ENCODE measurements around the gene CSRP1.
"Not testable (repeated sequence)": the region's sequence is repeated elsewhere in the genome, so short reads cannot be mapped to it uniquely, and the experiment has no call there.

The CSRP1 gene

GRCh38 chr1:201498621-201499020 lies 8.3 kb downstream of the CSRP1 start:
- Histone ChIP-seq H3K4me1 (ENCODE audit: control insufficient read depth, insufficient read depth, low read length) (peaks cover 13% of the 10 kb centered on the region), H3K36me3 (ENCODE audit: control insufficient read depth, insufficient read depth, low read length) (no peaks in the 10 kb centered on the region), H3K27me3 (ENCODE audit: control insufficient read depth, insufficient read depth, low read length) (no peaks in the 10 kb centered on the region), H3K4me3 (ENCODE audit: low read depth, low read length) (no peak overlapping the region), H3K9me3 (ENCODE audit: control insufficient read depth, insufficient read depth, low read length) (no peaks in the 10 kb centered on the region), H3K9ac (ENCODE audit: low read depth, low read length) (no peak overlapping the region)

DNA sequence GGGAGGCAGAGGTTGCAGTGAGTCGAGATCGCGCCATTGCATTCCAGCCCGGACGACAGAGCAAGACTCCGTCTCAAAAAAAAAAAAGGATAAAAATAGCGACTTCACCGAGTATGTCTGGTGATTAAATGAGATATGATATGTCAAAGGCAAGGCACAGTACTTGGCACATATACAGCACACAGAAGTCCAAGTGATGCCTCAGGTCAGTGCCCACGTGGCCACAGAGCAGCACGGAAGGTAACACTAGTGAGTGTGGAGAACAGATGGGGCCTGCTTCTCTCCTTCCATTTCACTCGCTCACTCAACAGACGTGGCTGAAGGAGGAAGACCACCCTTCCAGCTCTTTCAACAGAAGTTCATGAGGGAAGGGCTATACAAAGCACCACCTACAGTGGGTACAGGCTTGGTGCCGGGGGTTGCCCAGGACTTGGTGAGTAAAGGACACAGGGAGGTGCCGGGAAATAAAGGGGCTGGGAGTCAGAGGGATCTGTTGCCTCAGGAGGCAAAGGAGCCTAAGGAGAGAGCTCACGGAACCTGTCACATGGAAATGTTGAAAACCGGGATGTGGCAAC lies 8.9 kb downstream of the CSRP1 start:
- Histone ChIP-seq H3K9me3 (ENCODE audit: control insufficient read depth, insufficient read depth, low read length) (no peaks in the 10 kb centered on the region), H3K4me3 (ENCODE audit: low read depth, low read length) (no peak overlapping the region), H3K36me3 (ENCODE audit: control insufficient read depth, insufficient read depth, low read length) (no peaks in the 10 kb centered on the region), H3K4me1 (ENCODE audit: control insufficient read depth, insufficient read depth, low read length) (peaks cover 11% of the 10 kb centered on the region), H3K9ac (ENCODE audit: low read depth, low read length) (peak overlapping the region; percentile 17), H3K27me3 (ENCODE audit: control insufficient read depth, insufficient read depth, low read length) (no peaks in the 10 kb centered on the region)

DNA sequence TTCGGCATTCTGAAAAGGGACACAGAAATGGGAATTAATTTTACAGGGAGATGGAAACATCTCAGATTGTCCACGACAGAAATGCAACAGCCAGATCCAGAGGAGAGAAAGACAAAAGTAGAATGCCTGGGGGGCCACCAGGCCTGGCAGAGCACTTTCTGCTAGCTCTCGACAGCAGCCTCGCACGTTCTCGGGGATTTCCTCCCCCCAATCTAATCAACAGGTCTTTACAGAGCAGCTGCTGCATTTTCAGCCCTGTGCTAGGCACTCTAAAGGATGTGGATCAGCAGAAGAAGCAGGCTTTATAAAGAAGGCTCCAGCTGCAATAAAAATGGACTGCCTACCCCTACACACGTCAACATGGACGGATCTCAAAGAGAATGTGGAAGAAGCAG lies 10.6 kb downstream of the CSRP1 start:
- no peaks in the 10 kb centered on the region for H3K36me3 ChIP-seq (ENCODE audit: control insufficient read depth, insufficient read depth, low read length)
- no peaks in the 10 kb centered on the region for H3K9me3 ChIP-seq (ENCODE audit: control insufficient read depth, insufficient read depth, low read length)
- no peak overlapping the region for H3K9ac ChIP-seq (ENCODE audit: low read depth, low read length)
- H3K27me3 ChIP-seq (ENCODE audit: control insufficient read depth, insufficient read depth, low read length) = no peaks in the 10 kb centered on the region
- H3K4me1 ChIP-seq (ENCODE audit: control insufficient read depth, insufficient read depth, low read length) = peaks cover 6% of the 10 kb centered on the region
- H3K4me3 ChIP-seq (ENCODE audit: low read depth, low read length) = no peak overlapping the region

- H3K27me3 ChIP-seq (ENCODE audit: control insufficient read depth, insufficient read depth, low read length) = no peaks in the 10 kb centered on the region
- H3K4me1 ChIP-seq (ENCODE audit: control insufficient read depth, insufficient read depth, low read length) = peaks cover 4% of the 10 kb centered on the region
- peak overlapping the region; percentile 2 for H3K9ac ChIP-seq (ENCODE audit: low read depth, low read length)
- H3K36me3 ChIP-seq (ENCODE audit: control insufficient read depth, insufficient read depth, low read length) = no peaks in the 10 kb centered on the region
- H3K4me3 ChIP-seq (ENCODE audit: low read depth, low read length) = no peak overlapping the region
- no peaks in the 10 kb centered on the region for H3K9me3 ChIP-seq (ENCODE audit: control insufficient read depth, insufficient read depth, low read length)
Measured at GRCh38 chr1:201495551-201496295, 11.2 kb downstream of the CSRP1 start.

DNA sequence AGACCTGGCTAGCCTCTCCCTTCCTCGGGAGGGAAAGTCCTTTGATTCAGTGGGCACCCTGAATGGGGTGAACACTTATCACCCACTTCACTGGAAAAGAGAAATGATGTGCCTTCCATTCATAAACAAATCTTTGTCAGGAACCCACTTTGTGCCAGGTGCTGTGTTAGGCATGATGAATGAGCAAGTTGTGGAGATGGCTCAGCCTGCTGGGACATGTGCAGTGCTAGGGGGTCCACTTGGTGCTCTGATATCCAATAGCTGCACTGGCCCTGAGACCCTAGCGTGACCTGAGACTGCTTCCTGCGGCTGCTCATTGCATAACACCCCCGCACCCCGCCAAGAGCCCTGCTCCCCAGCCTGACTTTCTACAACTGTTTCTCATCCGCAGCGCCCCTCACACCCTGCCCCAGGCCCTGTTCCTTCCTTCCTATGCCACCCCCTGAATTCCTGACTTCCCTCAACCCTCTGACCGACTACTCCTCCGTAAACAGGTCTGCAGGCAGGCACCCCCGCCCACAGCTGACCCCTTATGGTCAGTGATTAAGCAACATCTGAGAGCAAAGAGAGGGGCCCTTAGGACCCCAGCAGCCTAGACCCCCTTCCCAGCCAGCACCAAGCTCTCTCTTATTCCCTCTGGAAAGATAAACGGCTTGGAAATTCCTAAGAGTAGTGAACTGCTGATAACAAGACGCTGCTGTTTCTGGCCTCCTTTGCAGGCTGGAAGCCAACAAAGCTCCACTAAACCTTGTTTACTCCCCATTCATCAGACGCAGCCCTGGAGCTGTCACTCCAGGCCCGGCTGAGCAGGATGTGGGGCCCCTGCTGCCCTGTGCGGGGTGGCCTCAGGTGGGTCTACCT lies 12.9 kb downstream of the CSRP1 start:
- H3K9ac ChIP-seq (ENCODE audit: low read depth, low read length) = no peak overlapping the region
- H3K27me3 ChIP-seq (ENCODE audit: control insufficient read depth, insufficient read depth, low read length) = no peaks in the 10 kb centered on the region
- H3K9me3 ChIP-seq (ENCODE audit: control insufficient read depth, insufficient read depth, low read length) = no peaks in the 10 kb centered on the region
- H3K36me3 ChIP-seq (ENCODE audit: control insufficient read depth, insufficient read depth, low read length) = no peaks in the 10 kb centered on the region
- H3K4me3 ChIP-seq (ENCODE audit: low read depth, low read length) = no peak overlapping the region
- no peaks in the 10 kb centered on the region for H3K4me1 ChIP-seq (ENCODE audit: control insufficient read depth, insufficient read depth, low read length)

GRCh38 chr1:201493026-201493656 lies 13.8 kb downstream of the CSRP1 start:
- not testable (repeated sequence) for H3K9ac ChIP-seq (ENCODE audit: low read depth, low read length); H3K4me3 ChIP-seq (ENCODE audit: low read depth, low read length); H3K9me3 ChIP-seq (ENCODE audit: control insufficient read depth, insufficient read depth, low read length); H3K36me3 ChIP-seq (ENCODE audit: control insufficient read depth, insufficient read depth, low read length); H3K27me3 ChIP-seq (ENCODE audit: control insufficient read depth, insufficient read depth, low read length); H3K4me1 ChIP-seq (ENCODE audit: control insufficient read depth, insufficient read depth, low read length)

GRCh38 chr1:201491896-201492511 lies 14.9 kb downstream of the CSRP1 start:
- no peaks in the 10 kb centered on the region for H3K27me3 ChIP-seq (ENCODE audit: control insufficient read depth, insufficient read depth, low read length)
- H3K9ac ChIP-seq (ENCODE audit: low read depth, low read length) = no peak overlapping the region
- H3K9me3 ChIP-seq (ENCODE audit: control insufficient read depth, insufficient read depth, low read length) = no peaks in the 10 kb centered on the region
- no peak overlapping the region for H3K4me3 ChIP-seq (ENCODE audit: low read depth, low read length)
- H3K4me1 ChIP-seq (ENCODE audit: control insufficient read depth, insufficient read depth, low read length) = no peaks in the 10 kb centered on the region
- no peaks in the 10 kb centered on the region for H3K36me3 ChIP-seq (ENCODE audit: control insufficient read depth, insufficient read depth, low read length)

GRCh38 chr1:201490708-201491131 lies 16.2 kb downstream of the CSRP1 start:
- Histone ChIP-seq H3K9ac (ENCODE audit: low read depth, low read length) (no peak overlapping the region), H3K4me1 (ENCODE audit: control insufficient read depth, insufficient read depth, low read length) (no peaks in the 10 kb centered on the region), H3K36me3 (ENCODE audit: control insufficient read depth, insufficient read depth, low read length) (no peaks in the 10 kb centered on the region), H3K9me3 (ENCODE audit: control insufficient read depth, insufficient read depth, low read length) (no peaks in the 10 kb centered on the region), H3K4me3 (ENCODE audit: low read depth, low read length) (no peak overlapping the region), H3K27me3 (ENCODE audit: control insufficient read depth, insufficient read depth, low read length) (no peaks in the 10 kb centered on the region)

GRCh38 chr1:201489643-201490261 lies 17.2 kb downstream of the CSRP1 start:
- Histone ChIP-seq H3K4me1 (ENCODE audit: control insufficient read depth, insufficient read depth, low read length) (no peaks in the 10 kb centered on the region), H3K27me3 (ENCODE audit: control insufficient read depth, insufficient read depth, low read length) (no peaks in the 10 kb centered on the region), H3K9ac (ENCODE audit: low read depth, low read length) (no peak overlapping the region), H3K9me3 (ENCODE audit: control insufficient read depth, insufficient read depth, low read length) (no peaks in the 10 kb centered on the region), H3K4me3 (ENCODE audit: low read depth, low read length) (no peak overlapping the region), H3K36me3 (ENCODE audit: control insufficient read depth, insufficient read depth, low read length) (no peaks in the 10 kb centered on the region)

DNA sequence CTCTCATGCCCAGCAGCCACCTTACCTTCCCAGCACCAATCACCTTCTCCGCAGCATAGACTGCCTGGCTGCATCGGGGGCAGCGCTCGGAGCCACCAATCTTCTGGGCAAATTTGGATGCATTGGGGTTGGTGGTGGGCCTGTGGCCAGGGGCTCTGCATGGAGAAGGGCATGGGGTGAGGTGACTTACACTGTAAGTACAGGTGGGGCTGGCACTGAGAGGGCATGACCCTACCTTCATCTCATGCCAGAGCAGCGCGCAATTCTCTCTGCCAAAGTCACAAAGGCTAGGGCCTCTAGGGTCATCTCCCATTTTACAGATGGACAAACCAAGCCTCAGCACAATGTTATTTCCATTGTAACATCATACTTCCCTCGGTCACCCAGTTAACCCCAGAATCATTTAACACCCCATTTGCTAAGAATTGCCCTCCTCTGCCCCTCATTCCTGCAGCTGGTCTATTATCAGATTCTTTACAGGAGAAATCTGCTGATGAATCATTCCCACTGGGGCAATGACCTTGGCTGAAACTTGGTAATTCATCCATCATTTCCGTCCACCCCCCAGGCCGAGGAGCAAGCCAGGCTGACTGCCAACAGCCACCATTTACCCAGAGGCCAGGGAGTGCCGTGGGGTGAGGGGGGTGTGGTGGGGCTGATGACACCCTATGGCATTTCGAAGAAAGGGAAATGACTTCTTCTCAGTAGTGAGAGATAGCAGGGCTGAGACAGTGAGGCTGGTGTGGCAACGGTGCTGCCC lies 17.9 kb downstream of the CSRP1 start:
- no peaks in the 10 kb centered on the region for H3K27me3 ChIP-seq (ENCODE audit: control insufficient read depth, insufficient read depth, low read length)
- H3K4me1 ChIP-seq (ENCODE audit: control insufficient read depth, insufficient read depth, low read length) = no peaks in the 10 kb centered on the region
- no peak overlapping the region for H3K9ac ChIP-seq (ENCODE audit: low read depth, low read length)
- no peak overlapping the region for H3K4me3 ChIP-seq (ENCODE audit: low read depth, low read length)
- H3K36me3 ChIP-seq (ENCODE audit: control insufficient read depth, insufficient read depth, low read length) = no peaks in the 10 kb centered on the region
- H3K9me3 ChIP-seq (ENCODE audit: control insufficient read depth, insufficient read depth, low read length) = no peaks in the 10 kb centered on the region
